NCI-H524 treated with DMSO at 0.1 percent for 48 hours (cell line): ENCODE measurements around the gene IPMK.
"Not testable (repeated sequence)": the region's sequence is repeated elsewhere in the genome, so short reads cannot be mapped to it uniquely, and the experiment has no call there.

Experiments
- DNase-seq: peaks from one replicate; lab custom pipeline; 2025; lab: John Stamatoyannopoulos, UW

IPMK gene

GRCh38 chr10:58266826-58267712 lies 625 bp downstream of the IPMK start:
- DNase-seq: no peak

GRCh38 chr10:58266003-58266825 lies 1.5 kb downstream of the IPMK start:
- DNase-seq: no peak

- DNase-seq: no peak
These were observed 2.4 kb downstream of the IPMK start for GRCh38 chr10:58265249-58265648.

- DNase-seq: no peak
These were observed 2.9 kb downstream of the IPMK start for GRCh38 chr10:58264780-58265179.

GRCh38 chr10:58262766-58263165 lies 4.9 kb downstream of the IPMK start:
- no peak for DNase-seq

- DNase-seq: no peak
These were observed 7.4 kb downstream of the IPMK start for GRCh38 chr10:58260334-58260733.

GRCh38 chr10:58258977-58259692 lies 8.6 kb downstream of the IPMK start:
- DNase-seq: no peak

- DNase-seq: not testable (repeated sequence)
These were observed 11.5 kb downstream of the IPMK start for GRCh38 chr10:58256013-58256780.

- no peak for DNase-seq
These were observed 13.1 kb downstream of the IPMK start for GRCh38 chr10:58254644-58255043.

GRCh38 chr10:58253184-58253583 lies 14.5 kb downstream of the IPMK start:
- DNase-seq: no peak

GRCh38 chr10:58244666-58245065 lies 23.0 kb downstream of the IPMK start:
- DNase-seq: not testable (repeated sequence)

- not testable (repeated sequence) for DNase-seq
These were observed 23.5 kb downstream of the IPMK start for GRCh38 chr10:58244242-58244641.

GRCh38 chr10:58243801-58244200 lies 23.9 kb downstream of the IPMK start:
- DNase-seq: not testable (repeated sequence)

GRCh38 chr10:58243269-58243668 lies 24.4 kb downstream of the IPMK start:
- DNase-seq: no peak

- no peak for DNase-seq
These were observed 26.3 kb downstream of the IPMK start for GRCh38 chr10:58241346-58241745.

GRCh38 chr10:58240531-58240930 lies 27.2 kb downstream of the IPMK start:
- DNase-seq: no peak

GRCh38 chr10:58239561-58240169 lies 28.0 kb downstream of the IPMK start:
- no peak for DNase-seq

- no peak for DNase-seq
These were observed 30.5 kb downstream of the IPMK start for GRCh38 chr10:58237014-58237834.

- not testable (repeated sequence) for DNase-seq
These were observed 37.8 kb downstream of the IPMK start for GRCh38 chr10:58229856-58230255.

- no peak for DNase-seq
These were observed 42.0 kb downstream of the IPMK start for GRCh38 chr10:58225654-58226053.
